GM19397 (cell line): ENCODE measurements around the gene CAMTA1.

Experiments
- ATAC-seq: cut with Tn5 transposase; IDR thresholded peaks from one replicate; pipeline ENCODE4 v1.9.1; 2021; ENCODE audit warnings: mild to moderate bottlenecking, moderate library complexity; ENCODE audit not compliant: unreplicated experiment

Gene CAMTA1

GRCh38 chr1:7476861-7477547 is 691.8 kb downstream of the CAMTA1 start:
- ATAC-seq: no peak

- no peak for ATAC-seq
Measured at GRCh38 chr1:7477593-7477992, 692.3 kb downstream of the CAMTA1 start.

- ATAC-seq: no peak
Measured at GRCh38 chr1:7478142-7478790, 693.0 kb downstream of the CAMTA1 start.

GRCh38 chr1:7478809-7479499 is 693.7 kb downstream of the CAMTA1 start:
- no peak for ATAC-seq

- no peak for ATAC-seq
Measured at GRCh38 chr1:7479571-7479970, 694.3 kb downstream of the CAMTA1 start.

- ATAC-seq: no peak
Measured at GRCh38 chr1:7481194-7481593, 695.9 kb downstream of the CAMTA1 start.

GRCh38 chr1:7482077-7482476 is 696.8 kb downstream of the CAMTA1 start:
- ATAC-seq: no peak

- ATAC-seq: no peak
Measured at GRCh38 chr1:7482772-7483495, 697.7 kb downstream of the CAMTA1 start.

GRCh38 chr1:7483634-7484383 is 698.6 kb downstream of the CAMTA1 start:
- no peak for ATAC-seq

GRCh38 chr1:7485086-7485780 is 700.0 kb downstream of the CAMTA1 start:
- ATAC-seq: no peak

- ATAC-seq: no peak
Measured at GRCh38 chr1:7485826-7486225, 700.6 kb downstream of the CAMTA1 start.

GRCh38 chr1:7487766-7488474 is 702.7 kb downstream of the CAMTA1 start:
- ATAC-seq: no peak

GRCh38 chr1:7488475-7488842 is 703.2 kb downstream of the CAMTA1 start:
- no peak for ATAC-seq

- no peak for ATAC-seq
Measured at GRCh38 chr1:7489586-7489985, 704.3 kb downstream of the CAMTA1 start.

GRCh38 chr1:7490576-7490975 is 705.3 kb downstream of the CAMTA1 start:
- ATAC-seq: no peak

- no peak for ATAC-seq
Measured at GRCh38 chr1:7491109-7491817, 706.0 kb downstream of the CAMTA1 start.

- ATAC-seq: no peak
Measured at GRCh38 chr1:7491818-7492173, 706.5 kb downstream of the CAMTA1 start.

- ATAC-seq: no peak
Measured at GRCh38 chr1:7493711-7494454, 708.6 kb downstream of the CAMTA1 start.
